HEK293 (cell line): ENCODE measurements around the gene BTNL9.

ENCODE experiments used
- BCL11A ChIP-seq: fragments of 450-650 bp; formaldehyde crosslinking; IDR thresholded peaks from 2 replicates; pipeline ENCODE4 v1.5.1; 2016; ENCODE audit warnings: low read depth, missing biosample characterization, missing genetic modification characterization
- CTCF ChIP-seq: fragments of 450-650 bp; formaldehyde crosslinking; IDR thresholded peaks from 2 replicates; pipeline ENCODE4 v1.5.1; 2016; ENCODE audit warnings: missing biosample characterization, missing genetic modification characterization
- SP2 ChIP-seq: fragments of 450-650 bp; formaldehyde crosslinking; IDR thresholded peaks from 2 replicates; pipeline ENCODE4 v1.5.1; 2016; ENCODE audit warnings: missing biosample characterization, missing genetic modification characterization
- ZBTB1 ChIP-seq: fragments of 450-650 bp; formaldehyde crosslinking; IDR thresholded peaks from 2 replicates; pipeline ENCODE4 v1.5.1; 2016; ENCODE audit warnings: missing biosample characterization, missing genetic modification characterization
- ZNF112 ChIP-seq: fragments of 450-650 bp; formaldehyde crosslinking; IDR thresholded peaks from 2 replicates; pipeline ENCODE4 v1.5.0; 2017; ENCODE audit warnings: missing biosample characterization, missing genetic modification characterization
- ZNF148 ChIP-seq: fragments of 450-650 bp; formaldehyde crosslinking; IDR thresholded peaks from 2 replicates; pipeline ENCODE4 v1.5.0; 2017; ENCODE audit warnings: missing biosample characterization, missing genetic modification characterization, borderline replicate concordance
- ZNF211 ChIP-seq: fragments of 450-650 bp; formaldehyde crosslinking; IDR thresholded peaks from 2 replicates; pipeline ENCODE4 v1.5.1; 2016; ENCODE audit warnings: low read depth, missing biosample characterization, missing genetic modification characterization
- ZNF274 ChIP-seq, 2 experiments: fragments of 200-500 bp in 1 of 2; fragments of 450-650 bp in 1 of 2; sonication (Bioruptor generic) in 1 of 2; formaldehyde crosslinking in 1 of 2; IDR thresholded peaks; 2 replicates each; pipeline versions ENCODE4 v1.5.1 to v1.6.1; 2014 to 2016; ENCODE audit warnings: borderline replicate concordance in 1 of 2, inconsistent platforms in 1 of 2, low read length in 1 of 2, missing biosample characterization in 1 of 2, missing genetic modification characterization in 1 of 2
- ZNF335 ChIP-seq: fragments of 450-650 bp; formaldehyde crosslinking; conservative IDR thresholded peaks from 2 replicates; pipeline ENCODE4 v1.5.1; 2016; ENCODE audit warnings: missing biosample characterization, missing genetic modification characterization
- ZNF707 ChIP-seq: fragments of 450-650 bp; formaldehyde crosslinking; IDR thresholded peaks from 2 replicates; pipeline ENCODE4 v1.5.1; 2016; ENCODE audit warnings: missing biosample characterization, missing genetic modification characterization
- ZNF76 ChIP-seq: fragments of 450-650 bp; formaldehyde crosslinking; IDR thresholded peaks from 2 replicates; pipeline ENCODE4; 2016; ENCODE audit warnings: low read depth, missing biosample characterization, missing genetic modification characterization, borderline replicate concordance
- ZNF785 ChIP-seq: fragments of 450-650 bp; formaldehyde crosslinking; IDR thresholded peaks from 2 replicates; pipeline ENCODE4 v1.5.1; 2016; ENCODE audit warnings: missing biosample characterization, missing genetic modification characterization
- ZNF792 ChIP-seq: fragments of 450-650 bp; formaldehyde crosslinking; IDR thresholded peaks from 2 replicates; pipeline ENCODE4 v1.5.1; 2016; ENCODE audit warnings: missing biosample characterization, missing genetic modification characterization
- ZSCAN23 ChIP-seq: fragments of 450-650 bp; formaldehyde crosslinking; IDR thresholded peaks from 2 replicates; pipeline ENCODE4 v1.5.1; 2016; ENCODE audit warnings: missing biosample characterization, missing genetic modification characterization

- TF ChIP-seq CTCF (tag by site-specific recombination) (no peak), ZNF274 (IDR thresholded peaks at IDR 0.05; ENCODE audit: low read length) (no peak), ZNF274 (tag by site-specific recombination; IDR thresholded peaks at IDR 0.05; ENCODE audit: borderline replicate concordance) (no peak), ZNF335 (tag by site-specific recombination) (no peak), ZSCAN23 (tag by site-specific recombination) (no peak), ZNF211 (no peak), ZBTB1 (no peak), SP2 (tag by site-specific recombination) (no peak), ZNF148 (no peak), ZNF76 (tag by site-specific recombination) (no peak), ZNF792 (tag by site-specific recombination) (no peak), BCL11A (tag by site-specific recombination) (no peak), ZNF785 (tag by site-specific recombination) (no peak), ZNF707 (tag by site-specific recombination) (no peak), ZNF112 (tag by site-specific recombination) (no peak)
These were observed 14.9 kb downstream of the BTNL9 start for GRCh38 chr5:181054871-181055459.
